ENCODE data around the gene DOK3. TPM values are rescaled to one million over a fixed set of nuclear protein-coding genes. Genes with fewer than 3 reads are reported as not detected.

Gene DOK3
- polyA plus RNA-seq, 1 donor (not counting 4 experiments of a cell fraction or from before 2014, with no cell fraction given): 1.7 TPM

DNA sequence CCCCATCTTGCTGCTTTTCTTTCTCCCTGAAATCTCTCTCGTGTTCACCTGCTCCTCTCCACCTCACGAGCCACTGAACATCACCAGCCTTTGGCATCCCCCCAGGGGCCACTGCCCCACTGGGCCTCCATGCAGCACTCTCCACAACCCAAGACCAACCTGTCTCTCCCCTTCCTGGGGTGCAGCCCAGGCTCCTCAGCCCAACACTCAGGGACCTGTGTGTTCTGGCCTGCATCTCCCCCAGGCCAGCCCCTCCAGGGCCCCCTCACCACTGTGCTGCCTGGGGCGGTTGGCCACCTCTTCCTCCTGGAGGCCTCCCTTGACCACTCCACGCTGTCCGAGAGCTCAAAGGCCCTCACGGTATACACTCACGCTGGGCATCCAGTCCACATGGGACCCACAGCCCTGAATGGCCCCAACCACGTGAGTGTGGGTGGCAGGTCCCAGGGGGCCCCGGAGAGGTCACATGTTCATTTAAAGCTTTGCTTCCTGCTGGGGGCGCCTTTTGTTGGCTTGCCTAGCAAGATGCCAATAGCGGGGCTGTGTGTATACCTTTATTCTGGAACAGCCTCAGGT lies 453 bp upstream of the DOK3 start:
- H3K79me2 ChIP-seq (ENCODE audit: control insufficient read depth, insufficient read depth, low read length): peaks cover 8% of the 10 kb centered on the region
- no peak overlapping the region for H3K4me2 ChIP-seq (ENCODE audit: control insufficient read depth, extremely low read depth, insufficient read depth, low read depth, low read length)
- no peak for DNase-seq (ENCODE audit: low read depth, low spot score)
- peaks cover 28 to 37% of the 10 kb centered on the region in 2 experiments for H3K36me3 ChIP-seq (ENCODE audit: control insufficient read depth in 2 of 2, extremely low read depth in 1 of 2, insufficient read depth in 2 of 2, low read length in 2 of 2)
- dilution Hi-C loops (cut with MboI; ENCODE audit: extremely low pct_ligation_motif_present, low sequenced_read_pairs): no loop called here
- no peak overlapping the region for H3K9ac ChIP-seq (ENCODE audit: control insufficient read depth, extremely low read depth, insufficient read depth, low read length)
- no peak for FAIRE-seq
- no peaks in the 10 kb centered on the region for H3K4me1 ChIP-seq (ENCODE audit: control insufficient read depth, extremely low read depth, insufficient read depth, low read length)
- H3K27ac ChIP-seq (ENCODE audit: control insufficient read depth, insufficient read depth, low read length): no peak overlapping the region
- no peaks in the 10 kb centered on the region for H3K9me1 ChIP-seq (ENCODE audit: control insufficient read depth, extremely low read depth, insufficient read depth, low read length)
- no peaks in the 10 kb centered on the region for H4K20me1 ChIP-seq (ENCODE audit: control insufficient read depth, extremely low read depth, insufficient read depth, low read length)
- TF ChIP-seq, protein P1, sequence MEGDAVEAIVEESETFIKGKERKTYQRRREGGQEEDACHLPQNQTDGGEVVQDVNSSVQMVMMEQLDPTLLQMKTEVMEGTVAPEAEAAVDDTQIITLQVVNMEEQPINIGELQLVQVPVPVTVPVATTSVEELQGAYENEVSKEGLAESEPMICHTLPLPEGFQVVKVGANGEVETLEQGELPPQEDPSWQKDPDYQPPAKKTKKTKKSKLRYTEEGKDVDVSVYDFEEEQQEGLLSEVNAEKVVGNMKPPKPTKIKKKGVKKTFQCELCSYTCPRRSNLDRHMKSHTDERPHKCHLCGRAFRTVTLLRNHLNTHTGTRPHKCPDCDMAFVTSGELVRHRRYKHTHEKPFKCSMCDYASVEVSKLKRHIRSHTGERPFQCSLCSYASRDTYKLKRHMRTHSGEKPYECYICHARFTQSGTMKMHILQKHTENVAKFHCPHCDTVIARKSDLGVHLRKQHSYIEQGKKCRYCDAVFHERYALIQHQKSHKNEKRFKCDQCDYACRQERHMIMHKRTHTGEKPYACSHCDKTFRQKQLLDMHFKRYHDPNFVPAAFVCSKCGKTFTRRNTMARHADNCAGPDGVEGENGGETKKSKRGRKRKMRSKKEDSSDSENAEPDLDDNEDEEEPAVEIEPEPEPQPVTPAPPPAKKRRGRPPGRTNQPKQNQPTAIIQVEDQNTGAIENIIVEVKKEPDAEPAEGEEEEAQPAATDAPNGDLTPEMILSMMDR (optimal IDR thresholded peaks at IDR 0.05 in 1 of 3, IDR thresholded peaks at IDR 0.05 in 1 of 3, conservative IDR thresholded peaks at IDR 0.05 in 1 of 3; ENCODE audit: extremely low read depth in 1 of 3, insufficient read depth in 2 of 3, low read length in 3 of 3): no peak
- TF ChIP-seq EZH2 (IDR thresholded peaks at IDR 0.05; ENCODE audit: low read length): no peak
- H3K27me3 ChIP-seq (ENCODE audit: control insufficient read depth, extremely low read depth, insufficient read depth, low read length): no peaks in the 10 kb centered on the region
- no peaks in the 10 kb centered on the region for H3K9me3 ChIP-seq (ENCODE audit: control insufficient read depth, low read depth, low read length)
- H2AFZ ChIP-seq (ENCODE audit: control insufficient read depth, low read length): no peak overlapping the region
- H3K4me3 ChIP-seq (ENCODE audit: control insufficient read depth in 2 of 3, extremely low read depth in 1 of 3, insufficient read depth in 2 of 3, low read depth in 1 of 3, low read length in 3 of 3): no peak overlapping the region

DNA sequence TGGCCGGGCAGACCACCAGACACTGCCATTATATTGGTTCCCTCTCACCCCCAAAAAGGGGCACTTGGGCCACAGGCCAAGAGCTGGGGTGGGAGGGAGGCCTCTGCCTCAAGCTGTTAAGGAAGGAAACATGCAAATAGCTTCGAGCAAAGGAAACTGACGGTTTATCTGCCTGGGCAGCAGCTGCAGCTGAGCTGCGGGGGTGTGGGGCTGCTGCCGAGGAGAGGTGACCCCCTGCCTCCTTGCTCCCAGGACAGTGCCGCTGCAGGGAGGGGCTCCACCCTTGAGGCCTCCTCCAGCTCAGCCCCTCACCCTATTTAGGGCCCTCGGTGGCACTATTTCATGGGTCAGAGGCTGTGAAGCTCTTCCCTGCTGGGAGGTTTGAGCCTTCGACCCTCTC lies 789 bp downstream of the DOK3 start:
- Histone ChIP-seq H3K79me2 (ENCODE audit: control insufficient read depth, insufficient read depth, low read length) (no peaks in the 10 kb centered on the region), H3K4me3 (ENCODE audit: control insufficient read depth in 2 of 3, extremely low read depth in 1 of 3, insufficient read depth in 2 of 3, low read depth in 1 of 3, low read length in 3 of 3) (no peak overlapping the region), H3K9me3 (ENCODE audit: control insufficient read depth, low read depth, low read length) (no peaks in the 10 kb centered on the region), H3K4me2 (ENCODE audit: control insufficient read depth, extremely low read depth, insufficient read depth, low read depth, low read length) (no peak overlapping the region), H3K4me1 (ENCODE audit: control insufficient read depth, extremely low read depth, insufficient read depth, low read length) (no peaks in the 10 kb centered on the region), H3K27ac (ENCODE audit: control insufficient read depth, insufficient read depth, low read length) (no peak overlapping the region), H4K20me1 (ENCODE audit: control insufficient read depth, extremely low read depth, insufficient read depth, low read length) (no peaks in the 10 kb centered on the region), H3K36me3 (ENCODE audit: control insufficient read depth in 2 of 2, extremely low read depth in 1 of 2, insufficient read depth in 2 of 2, low read length in 2 of 2) (peaks cover 23 to 26% of the 10 kb centered on the region in 2 experiments), H3K27me3 (ENCODE audit: control insufficient read depth, extremely low read depth, insufficient read depth, low read length) (no peaks in the 10 kb centered on the region), H3K9ac (ENCODE audit: control insufficient read depth, extremely low read depth, insufficient read depth, low read length) (no peak overlapping the region), H2AFZ (ENCODE audit: control insufficient read depth, low read length) (no peak overlapping the region), H3K9me1 (ENCODE audit: control insufficient read depth, extremely low read depth, insufficient read depth, low read length) (no peaks in the 10 kb centered on the region)
- DNase-seq (ENCODE audit: low read depth, low spot score) (no peak), FAIRE-seq (no peak)
- dilution Hi-C loops (cut with MboI; ENCODE audit: extremely low pct_ligation_motif_present, low sequenced_read_pairs): no loop called here
- TF ChIP-seq EZH2 (IDR thresholded peaks at IDR 0.05; ENCODE audit: low read length): no peak
- TF ChIP-seq, protein P1 (optimal IDR thresholded peaks at IDR 0.05 in 1 of 3, IDR thresholded peaks at IDR 0.05 in 1 of 3, conservative IDR thresholded peaks at IDR 0.05 in 1 of 3; ENCODE audit: extremely low read depth in 1 of 3, insufficient read depth in 2 of 3, low read length in 3 of 3): no peak
